Umbilical cord (tissue), 2 donors: ENCODE results near the gene URB1. TPM values are rescaled to one million over a fixed set of nuclear protein-coding genes. Genes with fewer than 3 reads are reported as not detected.
"Not testable (repeated sequence)": the region's sequence is repeated elsewhere in the genome, so short reads cannot be mapped to it uniquely, and the experiment has no call there.

Experiments
- DNase-seq: peaks from one replicate; pipeline ENCODE4 v3.0.0-alpha.2; 2015; ENCODE audit warnings: low spot score
- total RNA-seq: library from RNA; depleted of rRNA; stranded (reverse); fragments of >200 nt; gene quantifications from one replicate; pipeline ENCODE4 v1.2.3, GENCODE V29; 2014; ENCODE audit warnings: low replicate concordance; ENCODE audit not compliant: insufficient read depth

Gene URB1
- total RNA-seq = 20.2 TPM

DNA sequence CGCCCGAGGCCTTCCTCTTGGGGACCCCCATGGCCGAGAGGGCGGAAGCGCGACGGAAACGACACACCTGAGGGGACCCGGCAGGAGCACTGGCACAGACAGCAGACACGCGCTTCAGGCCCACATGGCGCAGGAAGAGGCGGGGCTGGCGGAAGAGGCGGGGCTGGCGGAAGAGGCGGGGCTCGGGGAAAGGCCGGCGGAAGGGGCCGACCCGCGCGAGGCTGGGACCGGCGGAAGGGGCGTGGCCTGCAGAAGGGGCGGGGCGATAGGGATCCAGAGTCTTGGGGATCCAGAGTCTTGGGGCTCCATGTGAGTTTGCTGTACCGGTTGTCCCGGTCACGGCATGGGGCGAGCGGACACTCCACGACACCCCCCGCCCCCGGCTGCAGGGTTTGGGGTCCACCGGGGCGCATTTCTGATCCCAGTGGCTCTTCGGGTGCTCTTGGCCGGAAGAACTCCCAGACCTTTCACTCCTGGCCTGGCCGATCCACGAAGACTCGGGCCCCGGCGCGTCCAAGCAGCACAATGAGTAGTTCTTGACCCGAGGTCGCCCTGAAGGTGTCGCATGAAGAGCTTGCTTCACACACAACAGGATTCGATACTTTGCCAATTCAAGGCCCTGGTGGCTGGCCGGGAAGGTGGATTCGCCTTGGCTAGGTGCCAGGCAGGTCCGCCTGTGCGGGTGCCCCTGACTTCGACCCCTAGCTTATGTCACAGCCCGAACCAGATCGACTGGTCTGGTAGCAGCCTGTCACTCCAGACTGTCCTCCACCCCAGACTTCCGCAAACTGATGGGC lies at the start of gene URB1:
Gene URB1 (minus strand): TSS at position 133 of the 797 bp plus-strand sequence. CDS start 102 bp downstream, at position 31.
- peak; percentile 91 for DNase-seq

- DNase-seq = no peak
These were observed 44.9 kb upstream of the URB1 start for GRCh38 chr21:32437729-32438128.

DNA sequence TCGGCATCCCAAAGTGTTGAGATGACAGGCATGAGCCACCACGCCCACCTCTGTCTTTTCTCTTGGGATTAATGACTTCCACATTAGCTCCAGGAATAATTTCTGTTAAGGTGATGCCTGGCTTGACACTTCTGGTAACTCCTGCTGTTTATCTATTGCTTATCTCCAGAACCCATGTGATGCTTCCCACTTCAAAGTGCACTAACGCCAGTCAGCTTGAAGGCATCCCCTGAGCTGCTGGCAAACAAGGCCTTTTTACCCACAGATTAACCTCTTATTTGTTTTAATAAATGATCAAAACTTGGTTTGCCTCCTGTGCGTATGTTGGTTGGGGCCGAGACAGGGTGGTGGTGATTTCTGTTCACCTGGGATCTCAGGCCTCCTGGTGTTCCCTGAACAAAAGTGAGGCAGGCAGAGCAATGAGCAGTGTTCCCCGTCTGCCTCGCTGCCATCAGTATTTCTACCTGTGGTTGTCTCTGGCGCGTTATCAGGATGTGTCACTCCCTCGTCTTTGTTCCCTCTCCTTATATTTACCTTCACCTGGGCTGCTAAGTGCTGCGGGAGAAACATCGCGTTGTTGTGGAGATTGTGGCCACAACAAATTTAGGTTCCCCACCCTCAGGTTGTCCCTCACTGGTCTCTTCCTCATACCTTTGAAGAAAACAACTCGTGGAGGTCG lies 40.3 kb upstream of the URB1 start:
- not testable (repeated sequence) for DNase-seq

DNA sequence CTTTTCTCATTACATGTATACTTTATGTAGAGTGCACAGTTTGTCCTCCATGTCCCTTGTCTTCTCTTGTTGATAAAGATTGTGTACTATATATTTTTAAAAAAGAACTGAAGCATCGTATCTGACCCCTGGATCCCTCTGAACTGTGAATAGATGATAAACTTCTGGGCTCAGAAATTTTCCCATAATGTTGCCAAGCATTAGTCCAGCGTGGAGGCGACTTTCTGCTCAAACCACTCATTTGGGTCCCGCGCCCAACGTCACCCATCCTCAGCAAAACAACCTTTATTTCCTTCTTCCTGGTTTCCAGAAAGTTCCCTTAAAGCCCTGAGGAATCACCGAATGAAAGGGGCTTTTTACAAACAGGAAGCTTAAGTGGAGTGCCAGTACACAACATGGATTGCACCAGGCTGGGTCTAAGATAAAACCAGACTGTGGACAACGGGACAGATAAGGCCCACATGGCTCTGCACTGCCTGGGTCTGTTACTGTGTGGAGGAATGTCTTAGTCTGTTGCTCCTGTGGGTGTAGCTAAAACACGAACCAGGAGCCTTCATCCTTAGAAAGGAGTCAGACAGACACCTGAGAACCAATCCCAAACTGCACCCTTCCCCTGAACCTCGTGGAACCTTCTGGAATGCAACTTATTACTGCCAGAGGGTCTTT lies 35.3 kb upstream of the URB1 start:
- DNase-seq = no peak

- peak; percentile 22 for DNase-seq
These were observed 33.8 kb upstream of the URB1 start for GRCh38 chr21:32426592-32427051.

GRCh38 chr21:32426066-32426465 lies 33.3 kb upstream of the URB1 start:
- no peak for DNase-seq

DNA sequence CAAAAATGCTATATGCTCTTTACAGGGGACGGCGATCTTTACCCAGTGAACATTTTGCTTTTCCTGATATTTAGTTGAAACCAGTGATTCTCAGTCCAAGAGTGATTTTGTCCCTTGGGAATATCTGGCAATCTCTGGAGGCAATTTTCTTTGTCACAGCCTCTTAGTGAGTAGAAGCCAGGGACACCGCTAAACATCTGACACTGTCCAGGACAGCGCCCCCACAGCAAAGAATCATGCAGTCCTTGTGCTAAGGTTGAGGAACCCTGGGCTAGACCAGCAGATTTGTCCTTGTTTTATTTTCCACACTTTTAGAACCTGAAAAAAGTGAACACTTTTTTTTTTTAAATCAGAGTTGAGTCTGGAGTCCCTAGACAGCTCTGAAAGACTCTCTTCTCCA lies 32.8 kb upstream of the URB1 start:
- no peak for DNase-seq

DNA sequence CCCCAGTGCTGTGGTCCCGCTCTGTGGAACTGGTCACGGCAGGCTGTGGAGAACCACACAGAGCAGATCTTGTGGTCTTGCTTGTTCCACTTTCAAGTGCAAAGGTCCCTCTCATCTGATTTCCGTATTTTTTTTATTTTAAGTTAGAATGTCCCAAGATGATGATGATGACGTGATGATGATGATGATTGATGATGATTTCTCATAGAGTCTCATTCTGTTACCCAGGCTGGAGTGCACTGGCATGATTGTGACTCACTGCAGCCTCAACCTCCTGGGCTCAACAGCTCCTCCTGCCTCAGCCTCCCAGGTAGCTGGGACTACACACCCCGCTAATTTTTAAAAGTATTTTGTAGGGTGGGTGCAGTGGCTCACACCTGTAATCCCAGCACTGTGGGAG lies 31.9 kb upstream of the URB1 start:
- no peak for DNase-seq

GRCh38 chr21:32424191-32424535 lies 31.4 kb upstream of the URB1 start:
- DNase-seq = no peak

DNA sequence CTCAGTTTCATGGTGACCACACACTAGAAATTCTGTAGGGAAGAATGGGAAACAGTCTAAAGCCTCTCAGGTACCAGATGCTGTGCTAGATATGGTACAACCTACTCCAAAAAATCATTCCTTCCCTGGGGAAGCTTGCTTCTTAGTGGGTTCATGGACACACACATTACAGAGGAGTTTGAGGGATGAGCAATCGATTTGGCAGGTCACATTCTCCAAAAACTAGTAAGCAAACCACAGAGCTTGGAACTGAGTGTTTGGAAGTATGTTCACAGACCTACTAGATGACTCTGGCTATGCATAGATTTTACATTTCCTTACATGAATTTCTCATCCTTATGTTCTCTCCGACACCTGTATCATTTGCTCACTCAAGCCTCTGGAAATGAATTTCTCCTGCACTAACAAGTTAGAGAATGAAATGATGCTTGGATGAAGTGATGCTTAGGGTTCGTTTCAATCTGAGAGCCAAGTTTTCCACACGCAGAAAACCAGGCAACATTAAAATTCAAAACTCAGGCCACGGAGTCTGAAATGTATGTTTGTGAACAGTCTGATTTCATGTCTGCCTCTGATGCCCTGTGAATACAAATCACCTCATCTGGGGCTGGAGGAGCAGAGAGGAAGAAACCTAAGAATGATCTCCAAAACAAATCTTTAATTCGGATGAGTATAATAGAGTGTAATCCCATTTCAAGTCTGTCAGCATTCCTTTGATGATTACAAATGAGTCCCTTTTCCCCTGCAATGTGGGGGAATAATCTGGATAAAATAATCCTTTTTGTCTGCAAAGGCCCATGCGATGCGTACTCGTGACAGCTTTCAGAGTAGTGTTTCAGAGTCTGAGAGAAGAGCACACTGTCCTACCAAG lies 30.7 kb upstream of the URB1 start:
- DNase-seq = no peak

DNA sequence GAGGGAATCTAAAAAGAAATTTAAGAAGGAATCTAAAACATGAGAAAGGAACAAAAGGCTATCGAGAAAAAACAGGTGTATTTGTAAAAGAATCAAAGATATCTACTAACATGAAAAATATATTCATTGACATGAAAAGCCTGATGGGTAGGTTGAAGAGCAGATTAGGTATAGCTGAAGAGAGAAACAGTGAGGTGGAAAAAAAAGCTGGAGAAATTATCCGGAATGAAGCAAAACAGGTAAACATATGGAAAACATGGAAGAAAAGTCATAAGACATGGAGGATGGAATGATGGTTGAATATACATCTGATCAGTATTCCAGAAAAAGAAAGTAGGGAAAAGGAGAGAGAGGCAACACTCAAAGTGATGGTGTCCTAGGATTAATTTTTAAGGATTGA lies 29.3 kb upstream of the URB1 start:
- DNase-seq = no peak

- DNase-seq = no peak
These were observed 25.3 kb upstream of the URB1 start for GRCh38 chr21:32418146-32418545.

DNA sequence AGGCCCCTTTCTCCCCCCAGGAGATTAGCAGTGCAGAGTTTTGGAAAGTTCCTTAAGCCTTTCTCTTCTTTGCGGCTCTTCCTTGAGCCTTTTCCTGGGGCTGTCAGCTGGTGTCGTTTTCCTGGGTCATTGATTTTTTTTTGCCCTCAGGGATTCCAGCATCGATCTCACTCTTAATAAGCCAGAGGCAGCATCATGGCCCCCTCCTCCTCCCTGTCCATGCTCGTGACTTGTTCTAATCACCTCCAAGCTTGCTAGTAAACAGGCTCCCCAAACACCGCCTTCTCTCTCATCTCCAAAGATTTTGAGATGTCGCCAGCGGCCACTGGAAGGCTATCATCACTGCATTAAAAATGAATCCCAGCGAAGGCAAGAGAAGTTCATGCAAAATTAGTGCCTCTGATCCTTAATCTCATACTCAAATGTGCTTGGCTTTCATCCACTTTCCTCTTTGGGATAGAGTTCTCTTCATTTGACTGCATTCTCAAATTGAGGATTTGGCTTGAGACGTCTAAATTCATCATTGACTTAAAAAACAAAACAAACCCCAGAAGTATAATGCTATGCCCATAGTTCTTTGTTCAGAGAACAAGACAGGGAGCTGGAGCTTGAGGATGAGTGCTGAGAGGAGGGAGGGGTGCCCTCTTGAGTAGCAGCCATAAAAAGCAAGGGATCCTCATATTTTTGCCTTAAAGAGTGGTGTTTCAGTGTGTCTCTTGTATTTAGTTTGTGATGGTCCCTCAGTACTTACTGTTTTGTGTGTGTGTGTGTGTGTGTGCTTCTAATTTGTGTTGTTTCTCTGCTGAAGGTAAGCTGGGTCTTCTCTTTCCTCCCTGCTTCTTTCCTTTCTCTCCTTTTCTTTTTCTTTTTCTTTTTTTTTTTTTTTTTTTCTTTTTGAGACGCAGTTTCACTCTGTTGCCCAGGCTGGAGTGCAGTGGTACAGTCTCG lies 22.9 kb upstream of the URB1 start:
- DNase-seq = peak; percentile 38

- DNase-seq = peak; percentile 28
These were observed 22.0 kb upstream of the URB1 start for GRCh38 chr21:32414579-32415358.

- no peak for DNase-seq
These were observed 21.1 kb upstream of the URB1 start for GRCh38 chr21:32413697-32414578.

- DNase-seq = no peak
These were observed 20.2 kb upstream of the URB1 start for GRCh38 chr21:32413015-32413504.

- DNase-seq = peak; percentile 33
These were observed 19.6 kb upstream of the URB1 start, which contains the start of gene EVA1C for GRCh38 chr21:32412162-32413014. EVA1C (plus strand) TSS chr21:32412706; CDS start chr21:32412854, 148 bp downstream.
